IMR-90 (cell line): ENCODE results near the gene ARHGEF6. TPM values are rescaled to one million over a fixed set of nuclear protein-coding genes. Genes with fewer than 3 reads are reported as not detected.

Experiments
- ATAC-seq: fragments of 200-7000 bp; cut with Tn5 transposase; 2 replicates; pipeline ENCODE4 v1.9.1; 2020; ENCODE audit warnings: low read depth, mild to moderate bottlenecking, moderate library complexity
- BruUV-seq: library from RNA; stranded (reverse); fragments of 400-500 nt; replicated peaks from 2 replicates; lab custom pipeline; 2021; lab: Mats Ljungman, UMichigan
- CTCF ChIA-PET: fragments of 300-600 bp; formaldehyde crosslinking; extraction: SDS; loops from one replicate; lab custom pipeline; 2021; ENCODE audit warnings: antibody characterized with exemption; lab: Yijun Ruan, JAX
- POLR2A ChIA-PET: fragments of 300-600 bp; sonication (Branson Sonifier 250); formaldehyde crosslinking; loops from one replicate; lab custom pipeline; 2022; ENCODE audit warnings: antibody characterized with exemption; ENCODE audit not compliant: unreplicated experiment; lab: Charles Lee
- DNase-seq: peaks from one replicate; pipeline ENCODE4 v3.0.0; 2013
- H2AFZ ChIP-seq: replicated peaks from 2 replicates; pipeline ENCODE3; 2013; ENCODE audit warnings: low read length, mild to moderate bottlenecking; ENCODE audit not compliant: poor library complexity
- H2AK5ac ChIP-seq: 2 replicates; pipeline ENCODE4 v1.6.1; 2013; ENCODE audit warnings: low read depth, low read length, inconsistent platforms
- H2AK9ac ChIP-seq: replicated peaks from 2 replicates; pipeline ENCODE3; 2013; ENCODE audit warnings: mild to moderate bottlenecking, low read depth, low read length, moderate library complexity; ENCODE audit not compliant: poor library complexity
- H2BK120ac ChIP-seq: 2 replicates; pipeline ENCODE4 v1.6.1; 2013; ENCODE audit warnings: low read depth, low read length, inconsistent platforms
- H2BK15ac ChIP-seq: 3 replicates; pipeline ENCODE4 v1.6.1; 2013; ENCODE audit warnings: low read depth, low read length, inconsistent platforms
- H2BK20ac ChIP-seq: 2 replicates; pipeline ENCODE4 v1.6.1; 2013; ENCODE audit warnings: low read depth, mild to moderate bottlenecking, inconsistent platforms, low read length, moderate library complexity
- H2BK5ac ChIP-seq: 2 replicates; pipeline ENCODE4 v1.6.1; 2013; ENCODE audit warnings: mild to moderate bottlenecking, low read depth, low read length, inconsistent platforms; ENCODE audit not compliant: poor library complexity, severe bottlenecking
- H3K14ac ChIP-seq: replicated peaks from 2 replicates; pipeline ENCODE4 v1.6.1; 2013; ENCODE audit warnings: low read depth, low read length, inconsistent platforms
- H3K18ac ChIP-seq: 2 replicates; pipeline ENCODE4 v1.6.1; 2013; ENCODE audit warnings: low read depth, low read length, control low read depth
- H3K23ac ChIP-seq: 2 replicates; pipeline ENCODE4 v1.6.1; 2013; ENCODE audit warnings: low read depth, low read length, inconsistent platforms
- H3K27ac ChIP-seq: 2 replicates; pipeline ENCODE4 v1.5.1; 2013; ENCODE audit warnings: mild to moderate bottlenecking, control low read depth, low read length; ENCODE audit not compliant: insufficient read depth
- H3K27me3 ChIP-seq: 2 replicates; pipeline ENCODE4 v1.6.1; 2013; ENCODE audit warnings: low read length; ENCODE audit not compliant: control insufficient read depth, insufficient read depth
- H3K36me3 ChIP-seq: 2 replicates; pipeline ENCODE4 v1.6.1; 2013; ENCODE audit warnings: low read length, mixed read lengths; ENCODE audit not compliant: control insufficient read depth, insufficient read depth
- H3K4ac ChIP-seq: 2 replicates; pipeline ENCODE4 v1.6.1; 2013; ENCODE audit warnings: low read depth, low read length, inconsistent platforms
- H3K4me1 ChIP-seq: 2 replicates; pipeline ENCODE4 v1.6.1; 2013; ENCODE audit warnings: low read length, mixed read lengths; ENCODE audit not compliant: control insufficient read depth, insufficient read depth
- H3K4me2 ChIP-seq: 2 replicates; pipeline ENCODE4 v1.6.1; 2013; ENCODE audit warnings: low read depth, mild to moderate bottlenecking, control low read depth, low read length, moderate library complexity
- H3K4me3 ChIP-seq: 2 replicates; pipeline ENCODE4 v1.5.1; 2013; ENCODE audit warnings: low read depth, mild to moderate bottlenecking, control low read depth, low read length, moderate library complexity; ENCODE audit not compliant: insufficient read depth
- H3K56ac ChIP-seq: 2 replicates; pipeline ENCODE4 v1.6.1; 2013; ENCODE audit warnings: low read length, inconsistent platforms; ENCODE audit not compliant: insufficient read depth; ENCODE audit errors: extremely low read depth
- H3K79me1 ChIP-seq, 2 experiments: 2 replicates each; pipeline ENCODE4 v1.6.1; 2013; ENCODE audit warnings: low read length in 2 of 2, inconsistent platforms in 1 of 2, low read depth in 1 of 2
- H3K9ac ChIP-seq: 2 replicates; pipeline ENCODE4 v1.6.1; 2013; ENCODE audit warnings: low read depth, low read length, control low read depth
- H3K9me1 ChIP-seq: 2 replicates; pipeline ENCODE4 v1.6.1; 2013; ENCODE audit warnings: low read length, inconsistent platforms; ENCODE audit not compliant: insufficient read depth
- H3K9me3 ChIP-seq: 2 replicates; pipeline ENCODE4 v1.6.1; 2013; ENCODE audit warnings: low read length; ENCODE audit not compliant: control insufficient read depth, insufficient read depth
- H4K20me1 ChIP-seq: 2 replicates; pipeline ENCODE4 v1.6.1; 2013; ENCODE audit warnings: low read length, inconsistent platforms; ENCODE audit not compliant: insufficient read depth
- H4K5ac ChIP-seq: 2 replicates; pipeline ENCODE4 v1.6.1; 2013; ENCODE audit warnings: mild to moderate bottlenecking, low read depth, low read length, control low read depth
- H4K8ac ChIP-seq, 2 experiments: 2 replicates each; pipeline ENCODE4 v1.6.1; 2013; ENCODE audit warnings: low read depth in 2 of 2, low read length in 2 of 2, control low read depth in 1 of 2, inconsistent platforms in 1 of 2
- H4K91ac ChIP-seq: 2 replicates; pipeline ENCODE4 v1.6.1; 2013; ENCODE audit warnings: low read depth, low read length, inconsistent platforms; ENCODE audit not compliant: insufficient read depth
- POLR2A ChIP-seq: IDR thresholded peaks from 2 replicates; pipeline ENCODE4 v1.6.1; 2012; ENCODE audit warnings: mild to moderate bottlenecking, low read depth, low read length
- RAD21 ChIP-seq: IDR thresholded peaks from 2 replicates; pipeline ENCODE4 v1.6.1; 2012; ENCODE audit warnings: low read length, improper control_type of control experiment
- RCOR1 ChIP-seq: IDR thresholded peaks from 2 replicates; pipeline ENCODE4 v1.6.1; 2012; ENCODE audit warnings: mild to moderate bottlenecking, low read length, improper control_type of control experiment; ENCODE audit not compliant: insufficient replicate concordance
- dilution Hi-C: fragments of 300-500 bp; cut with HindIII; formaldehyde crosslinking; loops from one replicate; pipeline ENCODE4 v1.14.3; 2018; ENCODE audit warnings: low sequenced_read_pairs; ENCODE audit not compliant: unreplicated experiment
- in situ Hi-C: fragments of 300-500 bp; cut with MboI; formaldehyde crosslinking; loops from 3 replicates; pipeline ENCODE4 v1.14.3; 2019; ENCODE audit warnings: low sequenced_read_pairs, inconsistent platforms, mixed read lengths
- intact Hi-C: fragments of 100-400 bp; cut with micrococcal nuclease; formaldehyde crosslinking; loops from 2 replicates; pipeline ENCODE4 v1.10.0; 2022
- polyA plus RNA-seq, 3 experiments: library from polyadenylated mRNA; depleted of rRNA; stranded (reverse); fragments of >200 nt; gene quantifications; 2 replicates each; pipeline ENCODE4 v1.2.3, GENCODE V29; 2012; ENCODE audit warnings: low replicate concordance in 1 of 3
- total RNA-seq: library from RNA; depleted of rRNA; stranded (reverse); fragments of >200 nt; gene quantifications from 2 replicates; pipeline ENCODE4 v1.2.3, GENCODE V29; 2012
- TF ChIP-seq, protein P1 (sequence below): fragments of 150-350 bp; IDR thresholded peaks from 2 replicates; pipeline ENCODE4 v1.6.1; 2016; ENCODE audit warnings: low read depth, mild to moderate bottlenecking, low read length, moderate library complexity, borderline replicate concordance
- TF ChIP-seq, protein P2 (sequence below): conservative IDR thresholded peaks from 2 replicates; pipeline ENCODE4 v1.5.1; 2012; ENCODE audit warnings: mild to moderate bottlenecking, low read depth, low read length, improper control_type of control experiment

Gene ARHGEF6
- total and polyA plus RNA-seq, 2 of the 4 experiments (the other 2 are of a cell fraction), result 2.1 to 2.7 TPM

DNA sequence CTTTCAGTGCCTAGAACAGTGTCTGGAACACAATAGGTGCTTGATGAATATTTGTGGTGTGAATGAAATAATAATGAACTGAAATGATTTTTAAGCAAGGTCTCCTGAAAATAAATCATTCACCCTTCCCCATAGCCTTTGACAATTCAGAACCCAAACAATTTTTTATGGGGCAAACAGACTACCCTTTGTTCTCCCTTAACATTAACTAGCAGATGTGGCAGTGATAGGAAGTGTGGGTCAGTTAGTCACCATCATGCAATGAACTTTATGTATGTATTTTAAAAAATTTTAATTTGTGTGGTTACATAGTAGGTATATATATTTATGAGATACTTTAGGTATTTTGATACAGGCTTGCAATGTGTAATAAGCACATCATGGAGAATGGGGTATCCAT lies 160.0 kb downstream of the ARHGEF6 start:
- no peak for ATAC-seq
- no peak overlapping the region for H2AFZ ChIP-seq
- intact Hi-C loops, result no loop called here
- no peak overlapping the region for H2BK120ac ChIP-seq
- H3K18ac ChIP-seq, result no peak overlapping the region
- no peak overlapping the region for H2BK20ac ChIP-seq
- no peaks in the 10 kb centered on the region for H3K9me1 ChIP-seq
- no peak overlapping the region for H3K27ac ChIP-seq
- DNase-seq, result no peak
- H3K4me3 ChIP-seq, result no peak overlapping the region
- no peak overlapping the region for H3K14ac ChIP-seq
- no peak overlapping the region for H3K4me2 ChIP-seq
- H2BK15ac ChIP-seq, result no peak overlapping the region
- no peaks in the 10 kb centered on the region for H3K36me3 ChIP-seq
- POLR2A ChIA-PET, result no interaction called here
- H4K91ac ChIP-seq, result no peak overlapping the region
- CTCF ChIA-PET, result no interaction called here
- no peaks in the 10 kb centered on the region; the same call in 1 of the 2 replicates for H3K27me3 ChIP-seq
- H3K9ac ChIP-seq, result no peak overlapping the region
- no peaks in the 10 kb centered on the region for H3K9me3 ChIP-seq
- dilution Hi-C loops, result no loop called here
- H3K79me1 ChIP-seq, result no peaks in the 10 kb centered on the region
- no peak overlapping the region for H3K23ac ChIP-seq
- BruUV-seq, result no TSS peak
- no peak overlapping the region for H2AK9ac ChIP-seq
- in situ Hi-C loops, result no loop called here
- no peak overlapping the region for H3K4ac ChIP-seq
- H4K8ac ChIP-seq, result no peak overlapping the region
- no peak overlapping the region for H3K56ac ChIP-seq
- no peak overlapping the region for H4K5ac ChIP-seq
- H2AK5ac ChIP-seq, result no peak overlapping the region
- TF ChIP-seq, protein P1, sequence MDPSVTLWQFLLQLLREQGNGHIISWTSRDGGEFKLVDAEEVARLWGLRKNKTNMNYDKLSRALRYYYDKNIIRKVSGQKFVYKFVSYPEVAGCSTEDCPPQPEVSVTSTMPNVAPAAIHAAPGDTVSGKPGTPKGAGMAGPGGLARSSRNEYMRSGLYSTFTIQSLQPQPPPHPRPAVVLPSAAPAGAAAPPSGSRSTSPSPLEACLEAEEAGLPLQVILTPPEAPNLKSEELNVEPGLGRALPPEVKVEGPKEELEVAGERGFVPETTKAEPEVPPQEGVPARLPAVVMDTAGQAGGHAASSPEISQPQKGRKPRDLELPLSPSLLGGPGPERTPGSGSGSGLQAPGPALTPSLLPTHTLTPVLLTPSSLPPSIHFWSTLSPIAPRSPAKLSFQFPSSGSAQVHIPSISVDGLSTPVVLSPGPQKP, result no peak
- TF ChIP-seq RAD21, result no peak
- TF ChIP-seq POLR2A, result no peak
- no peak for TF ChIP-seq RCOR1
- TF ChIP-seq, protein P2, sequence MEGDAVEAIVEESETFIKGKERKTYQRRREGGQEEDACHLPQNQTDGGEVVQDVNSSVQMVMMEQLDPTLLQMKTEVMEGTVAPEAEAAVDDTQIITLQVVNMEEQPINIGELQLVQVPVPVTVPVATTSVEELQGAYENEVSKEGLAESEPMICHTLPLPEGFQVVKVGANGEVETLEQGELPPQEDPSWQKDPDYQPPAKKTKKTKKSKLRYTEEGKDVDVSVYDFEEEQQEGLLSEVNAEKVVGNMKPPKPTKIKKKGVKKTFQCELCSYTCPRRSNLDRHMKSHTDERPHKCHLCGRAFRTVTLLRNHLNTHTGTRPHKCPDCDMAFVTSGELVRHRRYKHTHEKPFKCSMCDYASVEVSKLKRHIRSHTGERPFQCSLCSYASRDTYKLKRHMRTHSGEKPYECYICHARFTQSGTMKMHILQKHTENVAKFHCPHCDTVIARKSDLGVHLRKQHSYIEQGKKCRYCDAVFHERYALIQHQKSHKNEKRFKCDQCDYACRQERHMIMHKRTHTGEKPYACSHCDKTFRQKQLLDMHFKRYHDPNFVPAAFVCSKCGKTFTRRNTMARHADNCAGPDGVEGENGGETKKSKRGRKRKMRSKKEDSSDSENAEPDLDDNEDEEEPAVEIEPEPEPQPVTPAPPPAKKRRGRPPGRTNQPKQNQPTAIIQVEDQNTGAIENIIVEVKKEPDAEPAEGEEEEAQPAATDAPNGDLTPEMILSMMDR, result no peak
- no peak overlapping the region for H2BK5ac ChIP-seq
- no peaks in the 10 kb centered on the region for H4K20me1 ChIP-seq
- no peaks in the 10 kb centered on the region for H3K4me1 ChIP-seq
